ENCODE results near the gene OSBPL5. TPM values are rescaled to one million over a fixed set of nuclear protein-coding genes. Genes with fewer than 3 reads are reported as not detected.
A peak's percentile ranks its signal among the peaks of the same experiment; 100 is the strongest.

Gene OSBPL5, protein sequence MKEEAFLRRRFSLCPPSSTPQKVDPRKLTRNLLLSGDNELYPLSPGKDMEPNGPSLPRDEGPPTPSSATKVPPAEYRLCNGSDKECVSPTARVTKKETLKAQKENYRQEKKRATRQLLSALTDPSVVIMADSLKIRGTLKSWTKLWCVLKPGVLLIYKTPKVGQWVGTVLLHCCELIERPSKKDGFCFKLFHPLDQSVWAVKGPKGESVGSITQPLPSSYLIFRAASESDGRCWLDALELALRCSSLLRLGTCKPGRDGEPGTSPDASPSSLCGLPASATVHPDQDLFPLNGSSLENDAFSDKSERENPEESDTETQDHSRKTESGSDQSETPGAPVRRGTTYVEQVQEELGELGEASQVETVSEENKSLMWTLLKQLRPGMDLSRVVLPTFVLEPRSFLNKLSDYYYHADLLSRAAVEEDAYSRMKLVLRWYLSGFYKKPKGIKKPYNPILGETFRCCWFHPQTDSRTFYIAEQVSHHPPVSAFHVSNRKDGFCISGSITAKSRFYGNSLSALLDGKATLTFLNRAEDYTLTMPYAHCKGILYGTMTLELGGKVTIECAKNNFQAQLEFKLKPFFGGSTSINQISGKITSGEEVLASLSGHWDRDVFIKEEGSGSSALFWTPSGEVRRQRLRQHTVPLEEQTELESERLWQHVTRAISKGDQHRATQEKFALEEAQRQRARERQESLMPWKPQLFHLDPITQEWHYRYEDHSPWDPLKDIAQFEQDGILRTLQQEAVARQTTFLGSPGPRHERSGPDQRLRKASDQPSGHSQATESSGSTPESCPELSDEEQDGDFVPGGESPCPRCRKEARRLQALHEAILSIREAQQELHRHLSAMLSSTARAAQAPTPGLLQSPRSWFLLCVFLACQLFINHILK
- 10 to 100 TPM in 8 of 9 donors, 1 to 10 TPM in 1; 3.1 to 29.3 (median 21.4) TPM for total RNA-seq
- 10 to 100 TPM in 2 of 3 donors, 1 to 10 TPM in 1; 2.7 to 30.6 (median 18.9) TPM for polyA plus RNA-seq
- long read RNA-seq, donor 1, partial matches to known transcripts, result 0 of 1 reads
- long read RNA-seq, donor 1, other reads (novel, unspliced or antisense), result 0 of 1 reads
- long read RNA-seq, donor 2, result 0 reads
- long read RNA-seq, donor 3, result 0 reads
- long read RNA-seq, donor 4, result 0 reads
- long read RNA-seq, donor 5, transcript OSBPL5-201 (22 exons, 3,889 nt), result major isoform, 66 of 98 reads
- long read RNA-seq, donor 5, partial matches to known transcripts, result 18 of 98 reads
- long read RNA-seq, donor 5, other reads (novel, unspliced or antisense), result 14 of 98 reads
- long read RNA-seq, donor 6, partial matches to known transcripts, result 2 of 2 reads
- long read RNA-seq, donor 6, other reads (novel, unspliced or antisense), result 0 of 2 reads
- long read RNA-seq, donor 7, result 0 reads
- long read RNA-seq, donor 8, result 0 reads
- long read RNA-seq, donor 9, result 0 reads
- long read RNA-seq, donor 10, result 0 reads

DNA sequence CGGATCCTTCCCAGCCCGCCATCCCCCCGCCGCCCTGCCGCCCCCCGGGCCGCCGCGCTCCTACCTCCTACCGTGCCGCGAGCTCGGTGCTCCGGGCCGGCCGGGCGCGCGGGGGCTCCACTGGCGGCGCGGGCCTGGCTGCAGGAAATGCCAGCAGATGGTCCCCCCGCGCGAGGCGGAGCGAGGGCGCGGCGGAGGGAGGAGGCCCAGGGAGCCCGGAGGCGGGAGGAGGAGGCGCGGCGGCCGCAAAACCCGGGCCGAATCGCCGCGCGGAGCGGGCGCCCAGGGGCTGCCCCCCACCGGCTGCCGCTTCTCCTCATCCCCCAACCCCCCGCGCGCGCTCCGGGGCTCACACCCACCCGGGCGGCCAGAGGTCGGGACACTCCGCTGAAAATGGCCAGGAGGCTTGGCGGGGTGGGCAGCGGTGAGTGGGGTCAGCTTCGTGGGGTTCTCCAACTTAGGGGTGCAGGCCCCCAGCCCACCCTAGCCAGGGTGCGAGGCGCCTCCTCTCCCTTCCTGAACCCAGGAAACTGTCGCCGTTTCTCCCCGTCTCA is at the start of gene OSBPL5:
TSS of gene OSBPL5 (minus strand) at position 159 of the 554 bp plus-strand sequence. CDS start 36,162 bp downstream, outside the sequence.
- Histone ChIP-seq H3K4me1 (replicated peaks in 1 of 2) (peaks cover 12 to 42% of the 10 kb centered on the region in 2 donors), H3K36me3 (replicated peaks in 1 of 2) (no peaks in the 10 kb centered on the region), H3K27me3 (no peaks in the 10 kb centered on the region), H3K4me3 (peak within 1 kb of the TSS; percentile 2 to 100 (median 46)), H3K27ac (peak within 1 kb of the TSS in 2 of 5 donors; percentile 57 to 83), H3K9me3 (replicated peaks in 1 of 3) (no peaks in the 10 kb centered on the region)
- DNase-seq, result peak; percentile 62 to 81 (median 74)
- intact Hi-C loops (cut with DNase I), result no loop called here
- WGBS, 4 donors, result 0 to 3% (median 2%) methylated on average over 4 to 62 of the region's 63 CpGs
- TF ChIP-seq, protein P1, sequence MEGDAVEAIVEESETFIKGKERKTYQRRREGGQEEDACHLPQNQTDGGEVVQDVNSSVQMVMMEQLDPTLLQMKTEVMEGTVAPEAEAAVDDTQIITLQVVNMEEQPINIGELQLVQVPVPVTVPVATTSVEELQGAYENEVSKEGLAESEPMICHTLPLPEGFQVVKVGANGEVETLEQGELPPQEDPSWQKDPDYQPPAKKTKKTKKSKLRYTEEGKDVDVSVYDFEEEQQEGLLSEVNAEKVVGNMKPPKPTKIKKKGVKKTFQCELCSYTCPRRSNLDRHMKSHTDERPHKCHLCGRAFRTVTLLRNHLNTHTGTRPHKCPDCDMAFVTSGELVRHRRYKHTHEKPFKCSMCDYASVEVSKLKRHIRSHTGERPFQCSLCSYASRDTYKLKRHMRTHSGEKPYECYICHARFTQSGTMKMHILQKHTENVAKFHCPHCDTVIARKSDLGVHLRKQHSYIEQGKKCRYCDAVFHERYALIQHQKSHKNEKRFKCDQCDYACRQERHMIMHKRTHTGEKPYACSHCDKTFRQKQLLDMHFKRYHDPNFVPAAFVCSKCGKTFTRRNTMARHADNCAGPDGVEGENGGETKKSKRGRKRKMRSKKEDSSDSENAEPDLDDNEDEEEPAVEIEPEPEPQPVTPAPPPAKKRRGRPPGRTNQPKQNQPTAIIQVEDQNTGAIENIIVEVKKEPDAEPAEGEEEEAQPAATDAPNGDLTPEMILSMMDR (IDR thresholded peaks at IDR 0.05), result peak in 1 of 6 experiments; percentile 21
- peak in 1 of 2 donors; percentile 34 for TF ChIP-seq POLR2A (IDR thresholded peaks at IDR 0.05)

DNA sequence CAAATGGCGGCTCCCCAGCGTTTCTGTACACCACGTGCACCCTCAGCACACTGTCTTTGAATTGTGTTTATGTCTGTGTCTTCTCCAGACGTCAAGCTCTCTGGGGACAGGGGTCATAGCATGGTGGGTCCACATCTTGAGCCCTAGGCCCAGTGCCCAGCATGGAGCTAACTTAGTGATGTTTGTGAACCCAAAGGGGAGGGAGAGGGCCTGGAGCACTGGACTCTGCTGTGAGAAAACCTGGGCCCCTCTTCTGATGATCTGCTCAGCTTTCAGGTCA is 49.2 kb upstream of the OSBPL5 start:
- Histone ChIP-seq H3K36me3 (replicated peaks in 1 of 2) (no peaks in the 10 kb centered on the region), H3K4me3 (no peak overlapping the region), H3K9me3 (replicated peaks in 1 of 3) (no peaks in the 10 kb centered on the region), H3K27me3 (no peaks in the 10 kb centered on the region), H3K4me1 (replicated peaks in 1 of 2) (no peaks in the 10 kb centered on the region), H3K27ac (no peak overlapping the region)
- DNase-seq, result no peak
- WGBS, 4 donors, result 71 to 85% (median 79%) methylated on average over 3 to 4 of the region's 4 CpGs
- TF ChIP-seq POLR2A (IDR thresholded peaks at IDR 0.05), result no peak
- TF ChIP-seq, protein P1 (IDR thresholded peaks at IDR 0.05), result no peak
- intact Hi-C loops (cut with DNase I), result loop anchor here in 1 of 2 donors (10.0 kb wide), 1 partner anchor 90 kb away; no protein-coding TSS in a partner anchor

DNA sequence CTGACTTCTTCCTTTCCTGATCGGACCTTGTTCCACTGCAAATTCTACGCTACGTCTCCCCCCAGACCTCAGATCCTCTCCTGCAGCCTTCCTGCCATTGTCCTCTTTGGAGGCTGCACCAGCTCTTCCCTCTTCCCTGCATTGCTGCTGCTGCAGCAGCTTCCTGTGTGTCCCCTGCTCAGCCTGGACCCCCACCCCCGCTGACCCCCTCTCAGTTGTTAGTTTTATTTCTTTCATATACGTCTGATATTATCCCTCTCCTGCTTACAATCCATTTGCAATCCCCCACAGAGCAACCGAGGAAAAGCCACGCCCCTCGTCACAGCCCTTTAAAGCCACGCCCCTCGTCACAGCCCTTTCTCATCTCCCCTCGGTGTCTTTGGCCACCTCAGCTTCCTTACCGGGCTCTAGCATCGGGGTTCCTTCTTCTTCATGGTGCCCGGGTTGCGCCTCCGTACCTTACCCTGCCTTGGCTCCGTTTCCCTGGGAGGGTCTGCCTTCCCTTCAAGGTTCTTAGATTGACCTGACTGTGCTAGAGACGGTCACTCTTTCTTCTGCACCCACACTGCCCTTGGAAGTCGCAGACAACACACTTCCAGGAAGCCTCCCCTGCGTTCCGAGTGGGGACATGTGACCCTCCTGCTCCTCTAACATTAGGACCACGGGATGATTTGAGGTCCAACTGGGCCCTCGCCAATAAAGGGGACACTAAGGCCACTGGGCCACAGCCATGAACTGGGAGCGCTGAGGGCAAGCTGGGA is 48.7 kb upstream of the OSBPL5 start:
- no peak for DNase-seq
- 59 to 61% (median 60%) methylated on average over 18 to 24 of the region's 24 CpGs for WGBS, 4 donors
- Histone ChIP-seq H3K27me3 (no peaks in the 10 kb centered on the region), H3K36me3 (replicated peaks in 1 of 2) (no peaks in the 10 kb centered on the region), H3K4me3 (no peak overlapping the region), H3K9me3 (replicated peaks in 1 of 3) (no peaks in the 10 kb centered on the region), H3K27ac (no peak overlapping the region), H3K4me1 (replicated peaks in 1 of 2) (no peaks in the 10 kb centered on the region)
- intact Hi-C loops (cut with DNase I), result loop anchor here in 1 of 2 donors (10.0 kb wide), 1 partner anchor 89 kb away; no protein-coding TSS in a partner anchor
- TF ChIP-seq POLR2A (IDR thresholded peaks at IDR 0.05), result no peak
- TF ChIP-seq, protein P1 (IDR thresholded peaks at IDR 0.05), result no peak
